Endothelial cell of umbilical vein (primary cell): Measurements from ENCODE around the gene ACP5.

Source experiments
- CTCF ChIP-seq, 2 donors: IDR thresholded peaks; 1 replicate in 1 of 2; 2 replicates in 1 of 2; pipeline ENCODE4 v1.5.1; 2011; ENCODE audit warnings: low read length in 2 of 2, mild to moderate bottlenecking in 2 of 2, moderate library complexity in 2 of 2, control low read depth in 1 of 2, inconsistent platforms in 1 of 2, low read depth in 1 of 2; ENCODE audit not compliant: insufficient read depth in 1 of 2; ENCODE audit errors: extremely low read depth in 1 of 2
- POLR2A ChIP-seq: IDR thresholded peaks from 2 replicates; pipeline ENCODE4 v1.6.1; 2012; ENCODE audit warnings: low read depth, mild to moderate bottlenecking, control low read depth, low read length
- POLR2AphosphoS5 ChIP-seq: IDR thresholded peaks from 2 replicates; pipeline ENCODE4 v1.6.1; 2012; ENCODE audit warnings: low read depth, mild to moderate bottlenecking, control low read depth, low read length, moderate library complexity; ENCODE audit not compliant: insufficient read depth

GRCh38 chr19:11555246-11555645 is 22.2 kb downstream of the ACP5 start:
- TF ChIP-seq CTCF (IDR thresholded peaks at IDR 0.05; ENCODE audit: extremely low read depth in 1 of 2, insufficient read depth in 1 of 2, low read depth in 1 of 2, low read length in 2 of 2) (no peak), POLR2A (no peak), POLR2AphosphoS5 (no peak)
